ENCODE data around the gene LPCAT1. TPM values are rescaled to one million over a fixed set of nuclear protein-coding genes. Genes with fewer than 3 reads are reported as not detected.

Gene LPCAT1
- total and polyA plus RNA-seq, 2 experiments from 2014 or later = 78.0 to 255 TPM

GRCh38 chr5:1545805-1546355 is 22.1 kb upstream of the LPCAT1 start:
- no peak for ATAC-seq

More at GRCh38 chr5:1545805-1546355, 22.1 kb upstream of the LPCAT1 start:
- Histone ChIP-seq H3F3A (replicated peaks; ENCODE audit: low read depth) (no peaks in the 10 kb centered on the region), H3K27ac (ENCODE audit: low read depth) (no peak overlapping the region), H2AFZ (no peak overlapping the region), H3K4me2 (no peak overlapping the region), H3K4me3 (no peak overlapping the region), H3K4me1 (ENCODE audit: insufficient read depth) (no peaks in the 10 kb centered on the region), H3K79me2 (replicated peaks; ENCODE audit: insufficient read depth) (no peaks in the 10 kb centered on the region), H4K20me1 (replicated peaks; ENCODE audit: insufficient read depth) (no peaks in the 10 kb centered on the region), H3K36me3 (ENCODE audit: insufficient read depth) (no peaks in the 10 kb centered on the region), H3K27me3 (ENCODE audit: insufficient read depth) (no peaks in the 10 kb centered on the region), H3K9me2 (ENCODE audit: insufficient read depth) (no peaks in the 10 kb centered on the region)
- H3K4me3 Mint-ChIP-seq = no peak overlapping the region
- no peaks in the 10 kb centered on the region; the same call in 2 of the 3 replicates for H3K36me3 Mint-ChIP-seq (ENCODE audit: low read depth)
- H3K27ac Mint-ChIP-seq = 0 out of 2 replicates have a peak overlapping the region, but pooled peaks have one; percentile 8
- TF ChIP-seq ZNF114 (CRISPR knock-in tag; IDR thresholded peaks at IDR 0.05) (no peak), REST (IDR thresholded peaks at IDR 0.05; ENCODE audit: unreplicated experiment) (no peak), EZH2phosphoT487 (IDR thresholded peaks at IDR 0.05; ENCODE audit: unreplicated experiment) (no peak), POLR2AphosphoS5 (IDR thresholded peaks at IDR 0.05; ENCODE audit: low read depth) (no peak), CTCF (conservative IDR thresholded peaks at IDR 0.05; ENCODE audit: low read depth in 2 of 2) (no peak), JUNB (IDR thresholded peaks at IDR 0.05; ENCODE audit: unreplicated experiment) (no peak), ZNF462 (CRISPR knock-in tag; IDR thresholded peaks at IDR 0.05) (no peak), ZNF331 (CRISPR knock-in tag; IDR thresholded peaks at IDR 0.05; ENCODE audit: low read depth) (no peak), ETS1 (IDR thresholded peaks at IDR 0.05) (no peak)
- H3K9me3 Mint-ChIP-seq = peaks cover 3% of the 10 kb centered on the region; the same call in 1 of the 3 replicates
- H3K27me3 Mint-ChIP-seq (ENCODE audit: insufficient read depth, low read depth, poor library complexity) = peaks cover 3% of the 10 kb centered on the region
- DNase-seq (ENCODE audit: low spot score) = no peak
- H3K4me1 Mint-ChIP-seq = no peaks in the 10 kb centered on the region

Measured in GM23338 (cell line).